Bronchial epithelial cell (primary cell): ENCODE results near the gene NOG. TPM values are rescaled to one million over a fixed set of nuclear protein-coding genes. Genes with fewer than 3 reads are reported as not detected.

ENCODE experiments used
- DNase-seq: peaks from one replicate; pipeline ENCODE4 v3.0.0-alpha.2; 2010; ENCODE audit warnings: low read depth
- FAIRE-seq: peaks from 2 replicates; lab custom pipeline; 2011; peaks lifted over from hg19 to GRCh38; lab: Jason Lieb, UNC
- H3K27me3 ChIP-seq: 2 replicates; pipeline ENCODE4 v1.5.1; 2011; ENCODE audit warnings: low read length; ENCODE audit not compliant: control insufficient read depth, insufficient read depth
- H3K36me3 ChIP-seq: 2 replicates; pipeline ENCODE4 v1.5.1; 2011; ENCODE audit warnings: low read length; ENCODE audit not compliant: control insufficient read depth, insufficient read depth
- H3K4me3 ChIP-seq: 2 replicates; pipeline ENCODE4 v1.5.1; 2011; ENCODE audit warnings: mild to moderate bottlenecking, low read depth, low read length, control low read depth
- total RNA-seq: library from RNA; depleted of rRNA; stranded (reverse); fragments of >200 nt; gene quantifications from 2 replicates; pipeline ENCODE4 v1.2.1, GENCODE V29; 2014
- TF ChIP-seq, protein P1 (sequence below): IDR thresholded peaks from 2 replicates; pipeline ENCODE4 v1.5.1; 2011; ENCODE audit warnings: mild to moderate bottlenecking, moderate library complexity, low read length, control low read depth, inconsistent platforms; ENCODE audit not compliant: insufficient read depth, severe bottlenecking

The NOG gene
- total RNA-seq, 1 donor from 2014 or later: 0.26 TPM

DNA sequence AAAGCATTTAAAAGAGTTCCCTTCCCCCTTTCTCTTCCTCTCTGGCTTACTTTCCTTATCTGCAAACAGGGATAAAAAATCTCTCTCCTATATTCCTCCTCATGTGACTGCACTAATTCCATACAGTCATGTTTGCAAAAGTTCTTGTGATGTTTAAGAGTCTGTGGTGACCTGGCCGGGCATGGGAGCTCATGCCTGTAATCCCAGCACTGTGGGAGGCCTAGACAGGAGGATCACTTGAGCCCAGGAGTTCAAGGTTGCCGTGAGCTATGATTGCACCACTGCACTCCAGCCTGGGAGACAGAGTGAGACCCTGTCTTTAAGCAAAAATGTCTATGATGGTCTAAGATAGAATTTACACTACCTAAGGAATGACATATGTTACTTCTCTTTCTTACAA lies 19.6 kb downstream of the NOG start:
- H3K4me3 ChIP-seq: no peak overlapping the region
- no peaks in the 10 kb centered on the region for H3K27me3 ChIP-seq
- no peak for FAIRE-seq
- TF ChIP-seq, protein P1, sequence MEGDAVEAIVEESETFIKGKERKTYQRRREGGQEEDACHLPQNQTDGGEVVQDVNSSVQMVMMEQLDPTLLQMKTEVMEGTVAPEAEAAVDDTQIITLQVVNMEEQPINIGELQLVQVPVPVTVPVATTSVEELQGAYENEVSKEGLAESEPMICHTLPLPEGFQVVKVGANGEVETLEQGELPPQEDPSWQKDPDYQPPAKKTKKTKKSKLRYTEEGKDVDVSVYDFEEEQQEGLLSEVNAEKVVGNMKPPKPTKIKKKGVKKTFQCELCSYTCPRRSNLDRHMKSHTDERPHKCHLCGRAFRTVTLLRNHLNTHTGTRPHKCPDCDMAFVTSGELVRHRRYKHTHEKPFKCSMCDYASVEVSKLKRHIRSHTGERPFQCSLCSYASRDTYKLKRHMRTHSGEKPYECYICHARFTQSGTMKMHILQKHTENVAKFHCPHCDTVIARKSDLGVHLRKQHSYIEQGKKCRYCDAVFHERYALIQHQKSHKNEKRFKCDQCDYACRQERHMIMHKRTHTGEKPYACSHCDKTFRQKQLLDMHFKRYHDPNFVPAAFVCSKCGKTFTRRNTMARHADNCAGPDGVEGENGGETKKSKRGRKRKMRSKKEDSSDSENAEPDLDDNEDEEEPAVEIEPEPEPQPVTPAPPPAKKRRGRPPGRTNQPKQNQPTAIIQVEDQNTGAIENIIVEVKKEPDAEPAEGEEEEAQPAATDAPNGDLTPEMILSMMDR: no peak
- H3K36me3 ChIP-seq: no peaks in the 10 kb centered on the region
- no peak for DNase-seq

DNA sequence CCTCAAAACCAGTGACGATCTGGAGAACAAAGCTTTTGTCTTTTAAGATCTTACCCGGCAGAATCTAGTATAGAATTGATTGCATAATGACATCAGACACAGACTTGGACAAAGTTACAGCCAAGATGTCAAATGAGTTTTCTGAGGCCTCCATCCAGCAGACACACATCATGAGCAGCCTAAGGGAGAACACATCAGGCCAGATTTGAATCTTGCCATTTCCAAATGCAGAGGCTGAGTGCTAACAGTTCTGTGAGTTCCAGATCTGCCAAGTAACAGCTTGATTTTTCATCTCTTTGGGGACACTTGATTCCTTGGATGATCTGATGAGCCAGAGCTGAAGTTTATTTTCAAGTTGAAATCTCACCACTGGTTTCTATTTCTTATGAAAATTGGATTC lies 21.0 kb downstream of the NOG start:
- DNase-seq (no peak), FAIRE-seq (no peak)
- Histone ChIP-seq H3K36me3 (no peaks in the 10 kb centered on the region), H3K27me3 (no peaks in the 10 kb centered on the region), H3K4me3 (no peak overlapping the region)
- TF ChIP-seq, protein P1: no peak

DNA sequence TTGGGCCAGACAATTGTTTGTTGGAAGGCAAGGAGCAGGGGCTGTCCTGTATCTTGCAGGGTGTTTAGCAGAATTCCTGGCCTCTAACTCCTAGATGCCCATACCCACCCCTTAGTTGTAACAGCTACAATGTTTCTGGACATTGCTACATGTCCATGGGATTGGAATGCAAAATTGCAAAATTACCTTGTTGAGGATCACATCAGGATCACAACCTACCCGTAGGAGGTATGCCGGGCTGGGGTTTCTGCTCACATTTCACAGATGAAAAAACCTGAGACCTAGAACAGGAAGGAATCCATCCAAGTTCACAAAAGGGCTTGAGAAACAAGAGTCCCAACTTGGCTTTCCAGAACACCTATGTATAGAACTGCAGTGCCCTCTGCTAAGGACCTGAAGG lies 22.7 kb downstream of the NOG start:
- H3K27me3 ChIP-seq: no peaks in the 10 kb centered on the region
- TF ChIP-seq, protein P1: no peak
- H3K4me3 ChIP-seq: no peak overlapping the region
- DNase-seq (no peak), FAIRE-seq (no peak)
- H3K36me3 ChIP-seq: no peaks in the 10 kb centered on the region

DNA sequence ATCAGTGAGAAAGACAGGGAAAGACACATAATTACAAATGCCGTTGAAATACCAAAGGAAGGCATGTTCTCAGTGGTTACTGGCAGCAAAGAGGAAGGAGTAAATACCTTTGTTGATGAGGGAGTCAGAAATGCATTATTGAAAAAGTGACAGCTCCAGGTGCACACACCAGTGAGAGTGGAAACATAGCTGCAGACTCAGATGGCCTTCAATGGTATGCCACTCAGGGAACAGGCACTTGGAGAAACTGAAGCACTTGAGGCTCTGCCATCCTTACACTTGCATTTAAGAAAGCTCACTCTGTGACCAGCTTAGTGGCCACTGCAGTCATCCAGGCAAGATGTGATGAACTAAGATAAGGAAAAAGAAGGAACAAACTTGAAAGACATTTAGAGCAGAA lies 29.9 kb downstream of the NOG start:
- Histone ChIP-seq H3K36me3 (no peaks in the 10 kb centered on the region), H3K27me3 (no peaks in the 10 kb centered on the region), H3K4me3 (no peak overlapping the region)
- FAIRE-seq (no peak), DNase-seq (no peak)
- TF ChIP-seq, protein P1: no peak

DNA sequence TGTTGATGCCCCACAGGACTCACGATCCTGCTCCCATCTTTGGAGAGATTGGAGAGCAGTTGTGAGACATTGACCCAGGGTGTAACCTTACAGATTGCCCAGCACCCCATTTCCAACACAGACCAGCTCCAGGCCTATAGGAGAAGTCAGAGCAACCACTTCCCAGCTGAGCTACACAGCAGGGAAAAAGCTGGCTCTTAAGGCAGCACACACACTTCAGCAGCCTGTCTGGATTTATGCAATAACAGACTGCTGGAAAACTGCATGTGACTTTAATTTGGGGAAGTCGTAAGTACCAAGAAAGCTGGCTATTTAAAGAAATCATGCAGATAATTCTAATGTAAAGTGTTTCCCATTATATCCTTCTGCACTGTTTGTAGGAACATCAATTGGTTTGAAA lies 30.8 kb downstream of the NOG start:
- FAIRE-seq: no peak
- TF ChIP-seq, protein P1: no peak
- DNase-seq: no peak
- no peaks in the 10 kb centered on the region for H3K27me3 ChIP-seq
- H3K4me3 ChIP-seq: no peak overlapping the region
- no peaks in the 10 kb centered on the region for H3K36me3 ChIP-seq

DNA sequence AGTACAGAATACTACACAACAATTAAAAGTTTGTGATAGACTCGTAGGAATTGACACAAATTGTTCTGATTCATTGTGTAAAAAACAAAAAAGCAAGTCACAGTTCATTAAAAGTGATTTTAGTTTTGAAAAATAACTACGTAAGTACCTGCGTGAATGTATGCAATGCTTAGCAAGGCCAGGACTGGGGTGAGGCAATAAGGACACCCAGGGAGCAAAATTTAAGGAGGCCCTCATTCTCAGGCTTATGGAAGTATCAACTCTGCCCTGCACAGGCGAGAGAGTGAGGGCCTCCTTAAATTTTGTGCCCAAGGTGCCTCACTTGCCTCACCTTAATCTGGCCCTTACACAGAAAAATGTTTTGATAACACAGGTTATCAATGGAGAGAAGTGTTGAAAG lies 31.4 kb downstream of the NOG start:
- no peaks in the 10 kb centered on the region for H3K27me3 ChIP-seq
- DNase-seq (no peak), FAIRE-seq (no peak)
- no peaks in the 10 kb centered on the region for H3K36me3 ChIP-seq
- H3K4me3 ChIP-seq: no peak overlapping the region
- TF ChIP-seq, protein P1: no peak
